ENCODE results near the gene UBE2H.

Gene UBE2H

GRCh38 chr7:129948877-129949291 lies 3.9 kb downstream of the UBE2H start (continued):
- TF ChIP-seq ATF2 (tag by site-specific recombination; IDR thresholded peaks at IDR 0.05; ENCODE audit: low read depth) (no peak), IKZF3 (tag by site-specific recombination; IDR thresholded peaks at IDR 0.05) (peak; percentile 81), ZNF366 (tag by site-specific recombination; conservative IDR thresholded peaks at IDR 0.05) (peak; percentile 86), KLF10 (tag by site-specific recombination; IDR thresholded peaks at IDR 0.05) (0 out of 2 replicates have a peak, but pooled peaks have one; percentile 46), ZFHX2 (tag by site-specific recombination; conservative IDR thresholded peaks at IDR 0.05) (no peak), SP3 (tag by site-specific recombination; IDR thresholded peaks at IDR 0.05) (peak; percentile 71), ZNF571 (tag by site-specific recombination; IDR thresholded peaks at IDR 0.05) (no peak), ZNF768 (tag by site-specific recombination; IDR thresholded peaks at IDR 0.05) (no peak), ZNF621 (tag by site-specific recombination; IDR thresholded peaks at IDR 0.05) (no peak)

GRCh38 chr7:129948338-129948737 lies 4.4 kb downstream of the UBE2H start:
- peaks cover 3% of the 10 kb centered on the region; the same call in 1 of the 2 replicates for H3K4me1 ChIP-seq (ENCODE audit: control insufficient read depth, insufficient read depth, low read length)
- no peak overlapping the region for H3K4me3 ChIP-seq (ENCODE audit: low read depth, low read length)
- CTCF ChIA-PET, result interaction anchor here (0.7 to 3.7 kb wide), 4 partner anchors 13 to 118 kb away, joined by 3 to 27 read pairs (median 4); no protein-coding TSS in a partner anchor
- POLR2A ChIA-PET, result interaction anchor here (0.9 to 1.9 kb wide), 7 partner anchors 10 to 61 kb away, joined by 3 to 12 read pairs (median 4); no protein-coding TSS in a partner anchor
- no peaks in the 10 kb centered on the region for H3K9me3 ChIP-seq (ENCODE audit: control insufficient read depth, insufficient read depth, low read depth, low read length)
- TF ChIP-seq ZNF561 (tag by site-specific recombination; IDR thresholded peaks at IDR 0.05; ENCODE audit: borderline replicate concordance) (no peak), ZNF341 (tag by site-specific recombination; IDR thresholded peaks at IDR 0.05; ENCODE audit: low read depth) (no peak), ZFP69B (tag by site-specific recombination; IDR thresholded peaks at IDR 0.05) (no peak), ZNF133 (tag by site-specific recombination; IDR thresholded peaks at IDR 0.05) (no peak), ZNF555 (tag by site-specific recombination; conservative IDR thresholded peaks at IDR 0.05) (no peak), ZNF629 (tag by site-specific recombination; IDR thresholded peaks at IDR 0.05) (no peak), SP7 (tag by site-specific recombination; IDR thresholded peaks at IDR 0.05) (no peak), ZNF155 (tag by site-specific recombination; IDR thresholded peaks at IDR 0.05) (no peak), ZNF704 (tag by site-specific recombination; IDR thresholded peaks at IDR 0.05) (no peak), ZNF433 (tag by site-specific recombination; IDR thresholded peaks at IDR 0.05; ENCODE audit: low read depth) (no peak), ZNF10 (tag by site-specific recombination; IDR thresholded peaks at IDR 0.05) (no peak), KLF8 (tag by site-specific recombination; IDR thresholded peaks at IDR 0.05) (no peak), ZNF37A (tag by site-specific recombination; IDR thresholded peaks at IDR 0.05) (no peak), ZBTB17 (tag by site-specific recombination; IDR thresholded peaks at IDR 0.05) (no peak), ZNF677 (tag by site-specific recombination; IDR thresholded peaks at IDR 0.05) (no peak), IKZF3 (tag by site-specific recombination; IDR thresholded peaks at IDR 0.05) (no peak), SCRT2 (tag by site-specific recombination; IDR thresholded peaks at IDR 0.05) (no peak), ZNF2 (tag by site-specific recombination; IDR thresholded peaks at IDR 0.05) (no peak), ZNF658 (tag by site-specific recombination; IDR thresholded peaks at IDR 0.05) (no peak)
- H3K27ac ChIP-seq (ENCODE audit: extremely low read depth, low read depth, low read length), result no peak overlapping the region
- H3K36me3 ChIP-seq (ENCODE audit: control insufficient read depth in 2 of 2, insufficient read depth in 1 of 2, low read length in 2 of 2), result no peaks in the 10 kb centered on the region; a peak in 1 of 3 replicates

Measured in HEK293 (cell line).